Prostate gland (tissue), 2 donors: ENCODE data around the gene BRCA1. TPM values are rescaled to one million over a fixed set of nuclear protein-coding genes. Genes with fewer than 3 reads are reported as not detected.
A peak's percentile ranks its signal among the peaks of the same experiment; 100 is the strongest.

Source experiments
- DNase-seq: peaks from one replicate; pipeline ENCODE4 v3.0.0-alpha.2; 2019; ENCODE audit warnings: low spot score
- H3K27ac ChIP-seq, 2 donors: fragments of 200-600 bp; sonication (generic); 2 replicates each; pipeline ENCODE4 v1.5.1; 2017 to 2019
- H3K27me3 ChIP-seq: fragments of 200-600 bp; sonication (generic); replicated peaks from 2 replicates; pipeline ENCODE4 v1.5.1; 2019; ENCODE audit not compliant: insufficient read depth
- H3K36me3 ChIP-seq, 2 donors: fragments of 200-600 bp; sonication (generic); 1 replicate in 1 of 2; 2 replicates in 1 of 2; pipeline versions ENCODE4 v1.5.1 to v1.8.1; 2017 to 2019
- H3K4me1 ChIP-seq: fragments of 200-600 bp; sonication (generic); replicated peaks from 2 replicates; pipeline ENCODE4 v1.5.1; 2019
- H3K4me3 ChIP-seq, 2 donors: fragments of 200-600 bp; sonication (generic); 2 replicates each; pipeline ENCODE4 v1.5.1; 2017 to 2019
- H3K9me3 ChIP-seq: fragments of 200-600 bp; sonication (generic); 2 replicates; pipeline ENCODE4 v1.5.1; 2017
- CTCF ChIP-seq, 4 experiments: fragments of 200-600 bp in 2 of 4; fragments of 450-650 bp in 2 of 4; sonication (generic) in 2 of 4; IDR thresholded peaks; 1 replicate in 3 of 4; 2 replicates in 1 of 4; pipeline ENCODE4 v1.5.1; 2016 to 2019; ENCODE audit warnings: antibody characterized with exemption in 4 of 4, mild to moderate bottlenecking in 2 of 4, moderate library complexity in 2 of 4
- POLR2A ChIP-seq: fragments of 450-650 bp; IDR thresholded peaks from one replicate; pipeline ENCODE4 v1.6.1; 2016; ENCODE audit warnings: antibody characterized with exemption, mild to moderate bottlenecking
- POLR2AphosphoS5 ChIP-seq: sonication (generic); formaldehyde crosslinking; IDR thresholded peaks from one replicate; pipeline ENCODE4 v1.6.1; 2017; ENCODE audit warnings: antibody characterized with exemption
- WGBS: methylation state at CpG from one replicate; pipeline ENCODE4 v1.1.5; 2018; 5-methylcytosine and 5-hydroxymethylcytosine counted together
- intact Hi-C: fragments of 100-400 bp; cut with DNase I; formaldehyde crosslinking; loops from one replicate; pipeline ENCODE4 v1.14.2; 2022
- total RNA-seq, 2 donors: library from RNA; depleted of rRNA; stranded (reverse); fragments of >200 nt; gene quantifications; one replicate each; pipeline ENCODE4 v1.1.0, GENCODE V29; 2016

The BRCA1 gene
- total RNA-seq, 2 donors from 2014 or later: 9.1 to 12.8 TPM

- Histone ChIP-seq H3K9me3 (no peaks in the 10 kb centered on the region), H3K27ac (no peak overlapping the region), H3K4me3 (no peak overlapping the region), H3K36me3 (no peaks in the 10 kb centered on the region), H3K27me3 (no peaks in the 10 kb centered on the region), H3K4me1 (no peaks in the 10 kb centered on the region)
- no peak for DNase-seq
- intact Hi-C loops: no loop called here
- 65% methylated on average over 3 of the region's 3 CpGs for WGBS
- no peak for TF ChIP-seq POLR2AphosphoS5
- TF ChIP-seq POLR2A: no peak
- TF ChIP-seq CTCF (IDR thresholded peaks at IDR 0.05): no peak
Measured at GRCh38 chr17:43031666-43032065, 93.5 kb downstream of the BRCA1 start.

- TF ChIP-seq POLR2AphosphoS5 (no peak), POLR2A (no peak), CTCF (IDR thresholded peaks at IDR 0.05) (no peak)
- Histone ChIP-seq H3K27me3 (no peaks in the 10 kb centered on the region), H3K9me3 (no peaks in the 10 kb centered on the region), H3K4me3 (no peak overlapping the region), H3K27ac (peak overlapping the region in 1 of 2 donors; percentile 51), H3K4me1 (no peaks in the 10 kb centered on the region), H3K36me3 (no peaks in the 10 kb centered on the region)
- intact Hi-C loops: no loop called here
- DNase-seq: no peak
- 54% methylated on average over 6 of the region's 6 CpGs for WGBS
Measured at GRCh38 chr17:43030137-43030767, 94.9 kb downstream of the BRCA1 start.

- TF ChIP-seq CTCF (IDR thresholded peaks at IDR 0.05): no peak
- TF ChIP-seq POLR2A: no peak
- no peak for TF ChIP-seq POLR2AphosphoS5
- 87% methylated on average over 17 of the region's 17 CpGs for WGBS
- intact Hi-C loops: no loop called here
Measured at GRCh38 chr17:43028221-43028861, 96.8 kb downstream of the BRCA1 start.

GRCh38 chr17:43027091-43028032 is 97.8 kb downstream of the BRCA1 start:
- WGBS: 81% methylated on average over 9 of the region's 9 CpGs
- intact Hi-C loops: no loop called here
- no peak overlapping the region for H3K27ac ChIP-seq
- H3K36me3 ChIP-seq: no peaks in the 10 kb centered on the region
- no peak for DNase-seq
- no peaks in the 10 kb centered on the region for H3K9me3 ChIP-seq
- H3K4me3 ChIP-seq: no peak overlapping the region
- no peaks in the 10 kb centered on the region for H3K27me3 ChIP-seq
- TF ChIP-seq POLR2AphosphoS5 (no peak), CTCF (IDR thresholded peaks at IDR 0.05) (no peak), POLR2A (no peak)
- no peaks in the 10 kb centered on the region for H3K4me1 ChIP-seq

More at GRCh38 chr17:43028221-43028861, 96.8 kb downstream of the BRCA1 start:
- no peak for DNase-seq
- Histone ChIP-seq H3K36me3 (no peaks in the 10 kb centered on the region), H3K27ac (no peak overlapping the region), H3K27me3 (no peaks in the 10 kb centered on the region), H3K4me1 (no peaks in the 10 kb centered on the region), H3K4me3 (no peak overlapping the region), H3K9me3 (no peaks in the 10 kb centered on the region)
